ENCODE data around the gene SAMMSON. TPM values are rescaled to one million over a fixed set of nuclear protein-coding genes. Genes with fewer than 3 reads are reported as not detected.

SAMMSON gene
- total RNA-seq, 1 experiment from 2014 or later: not detected

DNA sequence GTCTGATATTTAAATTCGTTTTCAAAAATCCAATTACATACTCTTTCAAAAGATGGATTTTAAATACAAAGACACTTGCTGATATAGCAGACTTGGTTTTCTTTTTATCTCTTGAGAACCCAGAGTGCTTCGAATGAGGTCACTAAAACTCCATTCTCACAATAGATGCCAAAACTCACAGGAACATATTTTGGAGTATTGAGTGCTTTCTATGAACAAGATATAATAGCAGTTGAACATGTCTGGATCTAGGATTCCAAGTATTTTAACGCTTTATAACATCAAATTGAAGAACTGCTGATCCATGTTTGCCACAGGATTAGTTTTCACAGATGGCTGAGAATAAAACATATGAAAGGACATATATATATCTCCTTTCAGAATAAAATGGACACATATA is 113.2 kb downstream of the SAMMSON start:
- Histone ChIP-seq H3K27me3 (ENCODE audit: control insufficient read depth, insufficient read depth, low read length) (no peaks in the 10 kb centered on the region), H3K4me1 (ENCODE audit: control insufficient read depth, insufficient read depth, low read length) (no peaks in the 10 kb centered on the region), H3K27ac (ENCODE audit: low read length) (no peak overlapping the region), H3K9me3 (ENCODE audit: control insufficient read depth, insufficient read depth, low read depth, low read length) (no peaks in the 10 kb centered on the region), H3K4me3 (ENCODE audit: low read depth in 2 of 2, low read length in 2 of 2) (no peak overlapping the region), H3K36me3 (ENCODE audit: control insufficient read depth, insufficient read depth, low read length) (no peaks in the 10 kb centered on the region)
- in situ Hi-C loops (cut with HindIII; ENCODE audit: low pct_unique_long_range_greater_than_20kb, low sequenced_read_pairs): no loop called here
- TF ChIP-seq, protein P1, sequence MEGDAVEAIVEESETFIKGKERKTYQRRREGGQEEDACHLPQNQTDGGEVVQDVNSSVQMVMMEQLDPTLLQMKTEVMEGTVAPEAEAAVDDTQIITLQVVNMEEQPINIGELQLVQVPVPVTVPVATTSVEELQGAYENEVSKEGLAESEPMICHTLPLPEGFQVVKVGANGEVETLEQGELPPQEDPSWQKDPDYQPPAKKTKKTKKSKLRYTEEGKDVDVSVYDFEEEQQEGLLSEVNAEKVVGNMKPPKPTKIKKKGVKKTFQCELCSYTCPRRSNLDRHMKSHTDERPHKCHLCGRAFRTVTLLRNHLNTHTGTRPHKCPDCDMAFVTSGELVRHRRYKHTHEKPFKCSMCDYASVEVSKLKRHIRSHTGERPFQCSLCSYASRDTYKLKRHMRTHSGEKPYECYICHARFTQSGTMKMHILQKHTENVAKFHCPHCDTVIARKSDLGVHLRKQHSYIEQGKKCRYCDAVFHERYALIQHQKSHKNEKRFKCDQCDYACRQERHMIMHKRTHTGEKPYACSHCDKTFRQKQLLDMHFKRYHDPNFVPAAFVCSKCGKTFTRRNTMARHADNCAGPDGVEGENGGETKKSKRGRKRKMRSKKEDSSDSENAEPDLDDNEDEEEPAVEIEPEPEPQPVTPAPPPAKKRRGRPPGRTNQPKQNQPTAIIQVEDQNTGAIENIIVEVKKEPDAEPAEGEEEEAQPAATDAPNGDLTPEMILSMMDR (IDR thresholded peaks at IDR 0.05): no peak
- TF ChIP-seq POLR2AphosphoS5 (IDR thresholded peaks at IDR 0.05; ENCODE audit: low read depth, low read length) (no peak), TCF7L2 (IDR thresholded peaks at IDR 0.05; ENCODE audit: low read depth, low read length) (no peak), SIN3A (IDR thresholded peaks at IDR 0.05; ENCODE audit: borderline replicate concordance, insufficient read depth, low read depth, low read length) (no peak)
- POLR2A ChIA-PET: no interaction called here
- ATAC-seq: no peak
- no peak for DNase-seq (ENCODE audit: low read depth, low spot score)
- intact Hi-C loops (cut with micrococcal nuclease; ENCODE audit: unreplicated experiment): no loop called here
- CTCF ChIA-PET: no interaction called here
- no TSS peak for BruUV-seq (replicated peaks)

DNA sequence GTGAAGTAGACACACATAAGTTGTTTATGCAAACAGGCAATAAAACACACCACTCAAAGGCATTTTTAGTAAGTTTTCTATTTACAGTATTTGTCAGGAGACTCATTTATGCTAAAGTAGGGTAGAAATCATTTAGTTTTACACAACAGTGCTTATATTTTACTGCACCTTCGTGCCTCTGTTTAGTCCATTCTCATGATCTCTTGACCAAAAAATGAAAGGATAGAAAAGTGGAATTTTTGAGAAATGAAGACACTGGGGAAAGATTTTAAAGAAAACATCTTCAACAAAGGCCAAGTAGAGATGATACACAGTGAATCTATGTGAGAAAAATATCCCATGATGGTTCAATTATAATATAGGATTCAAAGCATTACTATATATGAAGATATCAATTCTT is 114.9 kb downstream of the SAMMSON start:
- TF ChIP-seq POLR2AphosphoS5 (IDR thresholded peaks at IDR 0.05; ENCODE audit: low read depth, low read length) (no peak), TCF7L2 (IDR thresholded peaks at IDR 0.05; ENCODE audit: low read depth, low read length) (no peak), SIN3A (IDR thresholded peaks at IDR 0.05; ENCODE audit: borderline replicate concordance, insufficient read depth, low read depth, low read length) (no peak)
- TF ChIP-seq, protein P1 (IDR thresholded peaks at IDR 0.05): no peak
- TF ChIP-seq, protein P2, sequence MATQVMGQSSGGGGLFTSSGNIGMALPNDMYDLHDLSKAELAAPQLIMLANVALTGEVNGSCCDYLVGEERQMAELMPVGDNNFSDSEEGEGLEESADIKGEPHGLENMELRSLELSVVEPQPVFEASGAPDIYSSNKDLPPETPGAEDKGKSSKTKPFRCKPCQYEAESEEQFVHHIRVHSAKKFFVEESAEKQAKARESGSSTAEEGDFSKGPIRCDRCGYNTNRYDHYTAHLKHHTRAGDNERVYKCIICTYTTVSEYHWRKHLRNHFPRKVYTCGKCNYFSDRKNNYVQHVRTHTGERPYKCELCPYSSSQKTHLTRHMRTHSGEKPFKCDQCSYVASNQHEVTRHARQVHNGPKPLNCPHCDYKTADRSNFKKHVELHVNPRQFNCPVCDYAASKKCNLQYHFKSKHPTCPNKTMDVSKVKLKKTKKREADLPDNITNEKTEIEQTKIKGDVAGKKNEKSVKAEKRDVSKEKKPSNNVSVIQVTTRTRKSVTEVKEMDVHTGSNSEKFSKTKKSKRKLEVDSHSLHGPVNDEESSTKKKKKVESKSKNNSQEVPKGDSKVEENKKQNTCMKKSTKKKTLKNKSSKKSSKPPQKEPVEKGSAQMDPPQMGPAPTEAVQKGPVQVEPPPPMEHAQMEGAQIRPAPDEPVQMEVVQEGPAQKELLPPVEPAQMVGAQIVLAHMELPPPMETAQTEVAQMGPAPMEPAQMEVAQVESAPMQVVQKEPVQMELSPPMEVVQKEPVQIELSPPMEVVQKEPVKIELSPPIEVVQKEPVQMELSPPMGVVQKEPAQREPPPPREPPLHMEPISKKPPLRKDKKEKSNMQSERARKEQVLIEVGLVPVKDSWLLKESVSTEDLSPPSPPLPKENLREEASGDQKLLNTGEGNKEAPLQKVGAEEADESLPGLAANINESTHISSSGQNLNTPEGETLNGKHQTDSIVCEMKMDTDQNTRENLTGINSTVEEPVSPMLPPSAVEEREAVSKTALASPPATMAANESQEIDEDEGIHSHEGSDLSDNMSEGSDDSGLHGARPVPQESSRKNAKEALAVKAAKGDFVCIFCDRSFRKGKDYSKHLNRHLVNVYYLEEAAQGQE (IDR thresholded peaks at IDR 0.05; ENCODE audit: insufficient read depth in 1 of 2, low read depth in 2 of 2, low read length in 1 of 2): no peak
- no TSS peak for BruUV-seq (replicated peaks)
- CTCF ChIA-PET: no interaction called here
- no peaks in the 10 kb centered on the region for H3K36me3 ChIP-seq (ENCODE audit: control insufficient read depth, insufficient read depth, low read length)
- intact Hi-C loops (cut with micrococcal nuclease; ENCODE audit: unreplicated experiment): no loop called here
- in situ Hi-C loops (cut with HindIII; ENCODE audit: low pct_unique_long_range_greater_than_20kb, low sequenced_read_pairs): no loop called here
- ATAC-seq (no peak), DNase-seq (ENCODE audit: low read depth, low spot score) (no peak)
- POLR2A ChIA-PET: no interaction called here
- no peak overlapping the region for H3K27ac ChIP-seq (ENCODE audit: low read length)
- no peaks in the 10 kb centered on the region for H3K9me3 ChIP-seq (ENCODE audit: control insufficient read depth, insufficient read depth, low read depth, low read length)
- H3K4me1 ChIP-seq (ENCODE audit: control insufficient read depth, insufficient read depth, low read length): no peaks in the 10 kb centered on the region
- H3K4me3 ChIP-seq (ENCODE audit: low read depth in 2 of 2, low read length in 2 of 2): no peak overlapping the region
- H3K27me3 ChIP-seq (ENCODE audit: control insufficient read depth, insufficient read depth, low read length): no peaks in the 10 kb centered on the region
